HCT116 (cell line): ENCODE results near the gene ZSCAN30. TPM values are rescaled to one million over a fixed set of nuclear protein-coding genes. Genes with fewer than 3 reads are reported as not detected.

ENCODE experiments used
- ATAC-seq: fragments of 200-7000 bp; cut with Tn5 transposase; 2 replicates; pipeline ENCODE4 v1.9.1; 2020; ENCODE audit warnings: mild to moderate bottlenecking, moderate library complexity
- BruUV-seq: library from RNA; stranded (reverse); fragments of 400-500 nt; replicated peaks from 2 replicates; lab custom pipeline; 2021; lab: Mats Ljungman, UMichigan
- CTCF ChIA-PET: fragments of 300-600 bp; sonication (Branson Sonifier 250); formaldehyde crosslinking; loops from one replicate; lab custom pipeline; 2021; ENCODE audit warnings: antibody characterized with exemption; lab: Charles Lee
- POLR2A ChIA-PET: fragments of 300-600, 350-600 bp; sonication (Branson Sonifier 250); formaldehyde crosslinking; loops from one replicate; lab custom pipeline; 2021; ENCODE audit warnings: antibody characterized with exemption; lab: Charles Lee
- RAD21 ChIA-PET, 2 experiments: fragments of 300-600 bp; sonication (Branson Sonifier 250); formaldehyde crosslinking; loops; one replicate each; lab custom pipeline; 2023; ENCODE audit warnings: low total read pairs in 2 of 2; ENCODE audit not compliant: uncharacterized antibody in 2 of 2, unreplicated experiment in 2 of 2, low non-redundant PET in 1 of 2; lab: Charles Lee
- DNase-seq: peaks from one replicate; pipeline ENCODE4 v3.0.0-alpha.2; 2010; ENCODE audit warnings: low read depth, low spot score
- H2AFZ ChIP-seq: fragments of 200-600 bp; shearing (Covaris generic), sonication (generic); 2 replicates; pipeline ENCODE4 v1.6.1; 2017; ENCODE audit warnings: low read depth, mixed run types, mixed read lengths, antibody characterized with exemption, low read length; ENCODE audit not compliant: poor library complexity, severe bottlenecking
- H3K27ac ChIP-seq: 2 replicates; pipeline ENCODE4 v1.5.1; 2012; ENCODE audit warnings: low read depth, low read length
- H3K27me3 ChIP-seq: fragments of 200-600 bp; sonication (generic); 2 replicates; pipeline ENCODE4 v1.6.1; 2016; ENCODE audit warnings: mixed run types, low read length, mixed read lengths; ENCODE audit not compliant: insufficient read depth
- H3K36me3 ChIP-seq, 2 experiments: fragments of 200-500 bp in 1 of 2; fragments of 200-600 bp in 1 of 2; sonication (Bioruptor generic) in 1 of 2; sonication (generic) in 1 of 2; 2 replicates each; pipeline versions ENCODE4 v1.5.1 to v1.6.1; 2014 to 2016; ENCODE audit warnings: low read length in 2 of 2, inconsistent platforms in 1 of 2, mixed read lengths in 1 of 2, mixed run types in 1 of 2; ENCODE audit not compliant: insufficient read depth in 2 of 2, control insufficient read depth in 1 of 2
- H3K4me1 ChIP-seq, 2 experiments: fragments of 200-600 bp in 1 of 2; sonication (generic) in 1 of 2; 2 replicates each; pipeline versions ENCODE4 v1.5.1 to v1.6.1; 2012 to 2017; ENCODE audit warnings: low read length in 2 of 2, inconsistent platforms in 1 of 2, mild to moderate bottlenecking in 1 of 2, mixed read lengths in 1 of 2, mixed run types in 1 of 2, moderate library complexity in 1 of 2; ENCODE audit not compliant: insufficient read depth in 2 of 2, control insufficient read depth in 1 of 2
- H3K4me2 ChIP-seq: fragments of 200-600 bp; sonication (generic); 2 replicates; pipeline ENCODE4 v1.6.1; 2017; ENCODE audit warnings: mixed run types, low read length, mixed read lengths
- H3K4me3 ChIP-seq, 2 experiments: fragments of 200-600 bp in 1 of 2; sonication (generic) in 1 of 2; replicated peaks in 1 of 2; 2 replicates each; pipeline ENCODE4 v1.5.1; 2011 to 2016; ENCODE audit warnings: low read length in 2 of 2, control low read depth in 1 of 2, low read depth in 1 of 2, mild to moderate bottlenecking in 1 of 2, mixed read lengths in 1 of 2, mixed run types in 1 of 2
- H3K79me2 ChIP-seq: fragments of 200-600 bp; sonication (generic); 2 replicates; pipeline ENCODE4 v1.6.1; 2017; ENCODE audit warnings: mild to moderate bottlenecking, mixed run types, low read length, moderate library complexity, mixed read lengths; ENCODE audit not compliant: insufficient read depth
- H3K9ac ChIP-seq: fragments of 200-600 bp; sonication (generic); 2 replicates; pipeline ENCODE4 v1.6.1; 2016; ENCODE audit warnings: low read length, mixed read lengths
- H3K9me2 ChIP-seq: fragments of 200-600 bp; sonication (generic), shearing (Covaris generic); 2 replicates; pipeline ENCODE4 v1.6.1; 2017; ENCODE audit warnings: mixed run types, mild to moderate bottlenecking, moderate library complexity; ENCODE audit not compliant: insufficient read depth
- H3K9me3 ChIP-seq, 2 experiments: fragments of 200-500 bp in 1 of 2; fragments of 200-600 bp in 1 of 2; sonication (Bioruptor generic) in 1 of 2; sonication (generic) in 1 of 2; 2 replicates each; pipeline ENCODE4 v1.6.1; 2014 to 2017; ENCODE audit warnings: low read length in 2 of 2, mixed read lengths in 2 of 2, inconsistent platforms in 1 of 2, low read depth in 1 of 2, mild to moderate bottlenecking in 1 of 2, mixed run types in 1 of 2, moderate library complexity in 1 of 2; ENCODE audit not compliant: control insufficient read depth in 1 of 2, insufficient read depth in 1 of 2
- H4K20me1 ChIP-seq: fragments of 200-600 bp; sonication (generic), shearing (Covaris generic); 2 replicates; pipeline ENCODE4 v1.6.1; 2017; ENCODE audit warnings: mixed run types, mild to moderate bottlenecking, moderate library complexity; ENCODE audit not compliant: insufficient read depth
- CEBPB ChIP-seq: IDR thresholded peaks from 2 replicates; pipeline ENCODE4 v1.6.1; 2012; ENCODE audit warnings: low read depth
- EGR1 ChIP-seq: IDR thresholded peaks from 2 replicates; pipeline ENCODE4 v1.6.1; 2012; ENCODE audit warnings: low read depth
- ELF1 ChIP-seq: IDR thresholded peaks from 2 replicates; pipeline ENCODE4 v1.6.1; 2012; ENCODE audit warnings: low read depth, borderline replicate concordance
- EZH2 ChIP-seq: fragments of 200-600 bp; sonication (generic); IDR thresholded peaks from 2 replicates; pipeline ENCODE4 v1.6.1; 2017; ENCODE audit warnings: antibody characterized with exemption, mixed run types
- EZH2phosphoT487 ChIP-seq: fragments of 200-600 bp; IDR thresholded peaks from 2 replicates; pipeline ENCODE4 v1.6.1; 2018; ENCODE audit warnings: antibody characterized with exemption, borderline replicate concordance
- FOSL1 ChIP-seq: IDR thresholded peaks from 2 replicates; pipeline ENCODE4 v1.6.1; 2012; ENCODE audit warnings: low read depth
- POLR2A ChIP-seq: IDR thresholded peaks from 2 replicates; pipeline ENCODE4 v1.7.0; 2011; ENCODE audit warnings: borderline replicate concordance; ENCODE audit not compliant: insufficient read depth, insufficient read length; ENCODE audit errors: extremely low read depth
- POLR2AphosphoS5 ChIP-seq: IDR thresholded peaks from 2 replicates; pipeline ENCODE4 v1.6.1; 2011; ENCODE audit warnings: mild to moderate bottlenecking, low read depth, low read length, moderate library complexity
- SIN3A ChIP-seq: IDR thresholded peaks from 2 replicates; pipeline ENCODE4 v1.6.1; 2012; ENCODE audit warnings: low read depth
- SP1 ChIP-seq: IDR thresholded peaks from 2 replicates; pipeline ENCODE4 v1.6.1; 2012; ENCODE audit warnings: low read depth
- TCF7L2 ChIP-seq: IDR thresholded peaks from 2 replicates; pipeline ENCODE4 v1.7.0; 2011; ENCODE audit warnings: borderline replicate concordance, inconsistent platforms; ENCODE audit not compliant: insufficient read depth, insufficient read length; ENCODE audit errors: extremely low read depth
- YY1 ChIP-seq: IDR thresholded peaks from 2 replicates; pipeline ENCODE4 v1.6.1; 2011; ENCODE audit warnings: low read length, low read depth, moderate library complexity, mild to moderate bottlenecking; ENCODE audit not compliant: insufficient replicate concordance; ENCODE audit errors: extremely low read depth
- ZFX ChIP-seq: fragments of 450-650 bp; IDR thresholded peaks from 2 replicates; pipeline ENCODE4 v1.6.1; 2017
- ZNF274 ChIP-seq: fragments of 200-500 bp; sonication (Bioruptor generic); IDR thresholded peaks from 2 replicates; pipeline ENCODE4 v1.6.1; 2014; ENCODE audit warnings: mild to moderate bottlenecking, low read depth, low read length, inconsistent platforms
- intact Hi-C: fragments of 100-400 bp; cut with micrococcal nuclease; formaldehyde crosslinking; loops from 2 replicates; pipeline ENCODE4 v1.10.0; 2022
- total RNA-seq: library from RNA; stranded (reverse); gene quantifications from one replicate; pipeline ENCODE4 v1.2.1, GENCODE V29; 2021; ENCODE audit not compliant: unreplicated experiment
- TF ChIP-seq, protein P1 (sequence below): IDR thresholded peaks from 2 replicates; pipeline ENCODE4 v1.6.1; 2011; ENCODE audit warnings: mild to moderate bottlenecking, low read length, moderate library complexity; ENCODE audit not compliant: insufficient replicate concordance; ENCODE audit errors: extremely low read depth
- TF ChIP-seq, protein P2 (sequence below): IDR thresholded peaks from 2 replicates; pipeline ENCODE4 v1.6.1; 2012
- TF ChIP-seq, protein P3 (sequence below): IDR thresholded peaks from 2 replicates; pipeline ENCODE4 v1.6.1; 2012
- TF ChIP-seq, protein P4 (sequence below), 3 experiments: fragments of 200-600 bp in 1 of 3; sonication (generic) in 1 of 3; IDR thresholded peaks in 2 of 3; conservative IDR thresholded peaks in 1 of 3; 2 replicates each; pipeline ENCODE4 v1.5.1; 2012 to 2017; ENCODE audit warnings: low read depth in 2 of 3, low read length in 2 of 3, antibody characterized with exemption in 1 of 3, borderline replicate concordance in 1 of 3, control low read depth in 1 of 3, mild to moderate bottlenecking in 1 of 3, mixed read lengths in 1 of 3, mixed run types in 1 of 3, moderate library complexity in 1 of 3; ENCODE audit not compliant: insufficient read depth in 1 of 3

The ZSCAN30 gene
- total RNA-seq, 1 experiment from 2014 or later, result 11.5 TPM

DNA sequence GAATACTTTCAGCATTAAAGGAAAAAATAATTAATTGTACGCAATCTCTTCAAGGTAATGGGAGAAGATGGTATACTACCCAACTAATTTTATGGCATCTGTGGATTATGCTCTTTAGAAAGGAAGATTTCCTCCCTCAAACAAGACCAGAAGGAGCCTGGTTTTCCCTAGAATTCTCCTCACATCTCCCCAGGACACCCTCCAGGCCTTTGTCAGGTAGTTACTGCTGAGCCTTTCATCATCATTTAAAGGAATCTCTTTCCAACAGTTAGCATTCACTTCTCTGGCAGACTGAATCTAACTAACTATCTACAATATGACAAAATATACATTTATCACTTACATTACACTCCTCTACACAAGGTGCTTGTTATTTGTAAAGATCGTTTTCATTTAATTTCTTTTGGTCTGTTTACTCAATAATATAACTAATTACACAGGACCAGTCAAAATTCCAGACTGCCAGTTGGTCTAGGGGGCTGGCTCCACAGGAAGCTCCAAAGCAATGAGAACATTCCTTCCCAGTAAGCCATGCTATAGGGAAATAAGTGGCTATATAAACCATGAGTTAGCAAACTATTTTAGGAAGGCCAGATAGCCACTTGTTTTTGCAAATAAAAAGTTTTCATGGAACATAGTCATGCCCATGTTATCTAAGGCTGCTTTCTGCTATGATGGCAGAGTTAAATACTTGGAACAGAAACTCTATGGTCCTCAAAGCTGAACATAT is 35.1 kb upstream of the ZSCAN30 start (continued):
- TF ChIP-seq, protein P1, sequence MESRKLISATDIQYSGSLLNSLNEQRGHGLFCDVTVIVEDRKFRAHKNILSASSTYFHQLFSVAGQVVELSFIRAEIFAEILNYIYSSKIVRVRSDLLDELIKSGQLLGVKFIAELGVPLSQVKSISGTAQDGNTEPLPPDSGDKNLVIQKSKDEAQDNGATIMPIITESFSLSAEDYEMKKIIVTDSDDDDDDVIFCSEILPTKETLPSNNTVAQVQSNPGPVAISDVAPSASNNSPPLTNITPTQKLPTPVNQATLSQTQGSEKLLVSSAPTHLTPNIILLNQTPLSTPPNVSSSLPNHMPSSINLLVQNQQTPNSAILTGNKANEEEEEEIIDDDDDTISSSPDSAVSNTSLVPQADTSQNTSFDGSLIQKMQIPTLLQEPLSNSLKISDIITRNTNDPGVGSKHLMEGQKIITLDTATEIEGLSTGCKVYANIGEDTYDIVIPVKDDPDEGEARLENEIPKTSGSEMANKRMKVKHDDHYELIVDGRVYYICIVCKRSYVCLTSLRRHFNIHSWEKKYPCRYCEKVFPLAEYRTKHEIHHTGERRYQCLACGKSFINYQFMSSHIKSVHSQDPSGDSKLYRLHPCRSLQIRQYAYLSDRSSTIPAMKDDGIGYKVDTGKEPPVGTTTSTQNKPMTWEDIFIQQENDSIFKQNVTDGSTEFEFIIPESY, result no peak
- TF ChIP-seq CEBPB (no peak), POLR2A (no peak), ZFX (no peak), YY1 (no peak), EZH2 (no peak), EGR1 (no peak), FOSL1 (no peak)
- TF ChIP-seq, protein P2, sequence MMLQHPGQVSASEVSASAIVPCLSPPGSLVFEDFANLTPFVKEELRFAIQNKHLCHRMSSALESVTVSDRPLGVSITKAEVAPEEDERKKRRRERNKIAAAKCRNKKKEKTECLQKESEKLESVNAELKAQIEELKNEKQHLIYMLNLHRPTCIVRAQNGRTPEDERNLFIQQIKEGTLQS, result no peak
- TF ChIP-seq, protein P3, sequence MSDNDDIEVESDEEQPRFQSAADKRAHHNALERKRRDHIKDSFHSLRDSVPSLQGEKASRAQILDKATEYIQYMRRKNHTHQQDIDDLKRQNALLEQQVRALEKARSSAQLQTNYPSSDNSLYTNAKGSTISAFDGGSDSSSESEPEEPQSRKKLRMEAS, result no peak

DNA sequence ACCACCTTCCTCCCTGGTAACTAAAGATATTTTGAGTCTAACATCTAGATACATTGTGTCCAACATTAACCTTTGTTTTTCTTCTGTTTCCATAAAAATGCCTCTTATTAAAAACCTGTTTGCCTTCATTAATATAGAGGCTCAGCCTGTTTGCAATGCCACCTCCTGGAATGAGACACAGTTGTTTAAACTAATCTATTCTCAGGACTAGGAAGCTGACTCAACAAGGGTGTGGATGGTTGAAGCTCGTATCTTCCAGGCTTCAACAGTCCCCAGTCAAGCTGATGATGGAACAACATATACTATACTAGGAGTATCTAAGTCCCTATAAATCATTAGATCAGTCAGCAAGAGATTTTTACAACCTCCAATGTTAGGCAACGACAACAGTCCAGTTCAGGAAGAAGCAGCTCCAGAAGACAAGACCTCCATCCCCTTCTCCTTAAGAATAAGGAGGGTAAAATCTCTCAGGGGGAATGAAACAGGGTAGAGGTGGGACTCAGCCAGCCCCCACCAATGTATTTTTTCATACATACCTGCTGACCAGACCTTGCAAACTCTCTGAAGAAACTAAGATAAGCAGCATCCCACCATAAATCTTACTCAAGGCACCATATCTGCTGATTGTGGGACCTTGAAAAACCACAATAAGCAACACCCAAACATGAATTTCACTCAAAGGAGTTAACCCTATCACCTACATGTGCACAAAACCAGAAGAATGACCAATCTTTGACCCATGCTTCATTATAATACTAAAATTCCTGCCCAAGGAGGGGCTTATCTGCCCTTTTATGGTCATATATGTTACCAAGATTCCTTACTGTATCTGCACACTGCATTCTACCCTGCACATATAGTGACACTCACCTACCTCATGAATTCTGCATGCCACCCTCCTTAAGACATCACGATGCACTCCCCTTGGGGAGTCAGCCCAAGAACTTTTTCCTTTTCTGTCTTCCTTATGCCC is 32.7 kb upstream of the ZSCAN30 start:
- RAD21 ChIA-PET, result no interaction called here
- Histone ChIP-seq H3K4me3 (no peak overlapping the region), H3K79me2 (no peaks in the 10 kb centered on the region), H3K36me3 (no peaks in the 10 kb centered on the region), H3K27me3 (no peaks in the 10 kb centered on the region), H3K9ac (no peak overlapping the region), H4K20me1 (no peaks in the 10 kb centered on the region), H3K27ac (no peak overlapping the region), H3K4me2 (no peak overlapping the region), H2AFZ (no peak overlapping the region), H3K9me3 (no peaks in the 10 kb centered on the region), H3K9me2 (no peaks in the 10 kb centered on the region; the same call in 1 of the 2 replicates), H3K4me1 (no peaks in the 10 kb centered on the region)
- intact Hi-C loops, result no loop called here
- DNase-seq (no peak), ATAC-seq (no peak)
- CTCF ChIA-PET, result no interaction called here
- no TSS peak for BruUV-seq
- POLR2A ChIA-PET, result no interaction called here
- TF ChIP-seq, protein P2, result no peak
- no peak for TF ChIP-seq TCF7L2
- TF ChIP-seq SP1, result no peak
- TF ChIP-seq ELF1, result no peak
- no peak for TF ChIP-seq POLR2A
- no peak for TF ChIP-seq EGR1
- no peak for TF ChIP-seq YY1
- TF ChIP-seq ZFX, result no peak
- no peak for TF ChIP-seq POLR2AphosphoS5
- no peak for TF ChIP-seq ZNF274
- TF ChIP-seq FOSL1, result no peak
- TF ChIP-seq CEBPB, result no peak
- TF ChIP-seq, protein P4, sequence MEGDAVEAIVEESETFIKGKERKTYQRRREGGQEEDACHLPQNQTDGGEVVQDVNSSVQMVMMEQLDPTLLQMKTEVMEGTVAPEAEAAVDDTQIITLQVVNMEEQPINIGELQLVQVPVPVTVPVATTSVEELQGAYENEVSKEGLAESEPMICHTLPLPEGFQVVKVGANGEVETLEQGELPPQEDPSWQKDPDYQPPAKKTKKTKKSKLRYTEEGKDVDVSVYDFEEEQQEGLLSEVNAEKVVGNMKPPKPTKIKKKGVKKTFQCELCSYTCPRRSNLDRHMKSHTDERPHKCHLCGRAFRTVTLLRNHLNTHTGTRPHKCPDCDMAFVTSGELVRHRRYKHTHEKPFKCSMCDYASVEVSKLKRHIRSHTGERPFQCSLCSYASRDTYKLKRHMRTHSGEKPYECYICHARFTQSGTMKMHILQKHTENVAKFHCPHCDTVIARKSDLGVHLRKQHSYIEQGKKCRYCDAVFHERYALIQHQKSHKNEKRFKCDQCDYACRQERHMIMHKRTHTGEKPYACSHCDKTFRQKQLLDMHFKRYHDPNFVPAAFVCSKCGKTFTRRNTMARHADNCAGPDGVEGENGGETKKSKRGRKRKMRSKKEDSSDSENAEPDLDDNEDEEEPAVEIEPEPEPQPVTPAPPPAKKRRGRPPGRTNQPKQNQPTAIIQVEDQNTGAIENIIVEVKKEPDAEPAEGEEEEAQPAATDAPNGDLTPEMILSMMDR (IDR thresholded peaks at IDR 0.05 in 2 of 3, conservative IDR thresholded peaks at IDR 0.05 in 1 of 3; ENCODE audit: borderline replicate concordance in 1 of 3, insufficient read depth in 1 of 3, low read depth in 2 of 3, low read length in 2 of 3), result no peak
- no peak for TF ChIP-seq EZH2phosphoT487
- TF ChIP-seq SIN3A, result no peak
